NCI-H2081 treated with DMSO at 0.1 percent for 48 hours (cell line): ENCODE results near the gene ALKBH4.
"Not testable (repeated sequence)": the region's sequence is repeated elsewhere in the genome, so short reads cannot be mapped to it uniquely, and the experiment has no call there.

Experiments
- DNase-seq: peaks from one replicate; lab custom pipeline; 2025; lab: John Stamatoyannopoulos, UW

Gene ALKBH4

GRCh38 chr7:102478314-102479208 lies 13.9 kb upstream of the ALKBH4 start, which contains the start of gene POLR2J:
Gene POLR2J, minus strand, starts transcription at chr7:102478922. Its CDS starts 62 bp downstream, at chr7:102478860.
- not testable (repeated sequence) for DNase-seq

DNA sequence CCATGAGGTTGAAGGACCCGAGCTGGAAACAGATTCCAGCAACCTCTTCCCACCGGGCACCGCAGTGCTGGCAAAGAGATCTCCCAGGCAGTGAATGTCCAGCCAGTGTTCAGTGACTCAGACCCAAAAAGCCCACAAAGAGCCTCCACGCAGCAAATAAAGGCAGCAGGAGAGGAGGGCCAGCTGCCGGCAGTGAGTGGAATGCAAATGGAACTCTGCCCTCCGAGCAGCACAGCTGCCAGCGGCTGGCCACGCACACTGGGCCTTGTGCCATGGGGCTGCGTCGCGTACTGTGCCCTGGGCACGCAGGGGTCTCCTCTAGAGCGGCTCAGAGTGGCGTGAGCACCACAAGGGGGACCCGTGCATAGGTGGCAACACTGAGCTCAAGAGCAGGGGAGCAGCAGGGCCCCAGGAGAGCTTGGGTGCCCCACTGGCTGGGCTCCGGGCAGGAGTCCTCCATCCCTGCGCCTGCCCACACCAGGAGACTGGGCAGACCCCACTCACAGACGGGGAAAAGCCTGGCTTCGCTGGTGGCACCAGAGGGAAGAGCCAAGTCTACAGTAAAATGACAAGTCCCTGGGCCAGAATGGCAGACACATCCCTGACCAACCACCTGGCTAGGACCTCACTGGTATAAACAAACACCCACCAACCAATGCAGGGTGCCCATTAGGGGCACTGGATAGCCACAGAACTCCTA lies 10.2 kb upstream of the ALKBH4 start:
- DNase-seq: not testable (repeated sequence)

DNA sequence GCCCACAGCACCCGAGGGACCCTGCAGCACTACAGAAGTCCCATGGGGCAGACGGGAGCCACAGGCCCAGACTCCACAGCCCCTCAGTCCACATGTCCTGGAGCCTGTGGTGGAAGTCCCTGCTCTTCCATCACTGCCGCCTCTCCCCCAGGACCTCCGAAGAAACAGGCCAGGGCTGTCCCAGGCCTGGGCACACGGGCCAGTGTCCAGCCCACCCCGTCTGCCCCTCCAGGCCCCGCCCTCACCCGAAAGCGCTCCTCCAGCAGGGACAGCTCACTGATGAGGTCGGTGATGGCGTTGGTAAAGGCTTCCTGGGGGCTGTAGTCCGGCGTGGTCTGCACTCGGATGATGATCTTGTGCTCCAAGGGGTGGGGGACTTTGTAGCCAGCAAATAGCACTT lies 9.5 kb upstream of the ALKBH4 start:
- DNase-seq: not testable (repeated sequence)

- no peak for DNase-seq
Measured at GRCh38 chr7:102473271-102473991, 8.8 kb upstream of the ALKBH4 start.

GRCh38 chr7:102472126-102473041 lies 7.7 kb upstream of the ALKBH4 start:
- DNase-seq: no peak

- DNase-seq: no peak
Measured at GRCh38 chr7:102471791-102472125, 7.1 kb upstream of the ALKBH4 start.

DNA sequence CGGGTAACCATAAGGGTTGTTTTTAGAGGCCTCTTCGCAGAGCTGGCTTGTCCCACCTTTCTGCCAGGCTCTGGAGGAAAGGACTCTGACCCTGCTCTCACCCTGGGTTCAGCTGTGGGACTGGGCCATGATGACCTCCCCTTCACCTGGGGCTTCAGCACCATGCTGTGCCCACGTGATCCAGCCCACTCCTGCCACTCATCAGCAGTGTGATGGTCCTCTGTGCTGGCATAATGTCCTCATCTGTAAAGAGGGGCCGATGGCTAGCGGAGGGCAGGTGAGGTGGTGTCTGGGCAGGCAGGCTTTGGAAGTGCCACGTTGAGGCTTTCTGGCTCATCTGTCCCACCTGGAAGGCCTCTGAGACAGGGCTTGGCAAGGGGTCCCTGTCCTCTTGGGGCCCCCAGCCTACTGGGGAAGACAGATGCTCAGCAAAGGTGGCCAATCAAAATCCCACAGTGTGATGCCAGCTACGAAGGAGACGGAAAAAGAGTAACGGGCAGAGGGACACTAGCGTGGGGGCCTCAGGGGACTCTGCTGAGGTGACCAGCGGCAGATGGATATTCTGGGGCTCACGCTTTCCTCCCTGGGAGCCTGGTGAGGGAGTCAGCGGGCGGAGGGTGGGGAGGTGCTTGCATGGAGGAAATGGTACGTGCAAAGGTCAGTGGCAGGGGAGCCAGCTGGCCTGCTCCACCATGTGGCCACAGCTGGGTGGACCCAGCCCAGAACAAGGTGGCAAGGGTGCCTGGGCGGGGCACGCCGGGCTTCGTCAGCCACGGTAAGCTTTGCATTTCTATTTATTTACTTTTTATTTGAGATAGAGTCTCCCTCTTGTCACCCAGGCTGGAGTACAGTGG lies 5.5 kb upstream of the ALKBH4 start:
- DNase-seq: no peak

DNA sequence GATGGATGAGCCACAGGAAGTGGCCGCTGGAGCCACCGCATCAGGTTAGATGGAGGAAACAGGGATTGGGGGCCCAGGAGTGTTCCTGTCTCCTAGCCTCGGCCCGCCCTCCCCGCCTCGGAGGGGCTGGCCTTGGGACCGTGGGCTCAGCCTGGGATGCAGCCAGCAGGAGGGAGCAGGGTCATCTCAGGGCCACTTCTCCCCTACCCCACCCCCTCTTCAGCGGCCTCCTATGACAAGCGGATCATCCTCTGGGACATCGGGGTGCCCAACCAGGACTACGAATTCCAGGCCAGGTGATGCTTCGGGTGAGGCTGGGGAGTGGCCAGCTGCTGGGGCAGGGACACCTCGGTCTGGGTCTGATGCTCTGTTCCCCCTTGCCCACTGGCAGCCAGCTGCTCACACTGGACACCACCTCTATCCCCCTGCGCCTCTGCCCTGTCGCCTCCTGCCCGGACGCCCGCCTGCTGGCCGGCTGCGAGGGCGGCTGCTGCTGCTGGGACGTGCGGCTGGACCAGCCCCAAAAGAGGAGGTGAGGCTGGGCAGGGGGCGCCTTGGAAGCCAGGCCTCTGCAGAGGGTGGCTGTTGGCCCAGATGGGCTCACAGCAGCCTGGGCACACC lies 4.8 kb upstream of the ALKBH4 start:
- DNase-seq: no peak

DNA sequence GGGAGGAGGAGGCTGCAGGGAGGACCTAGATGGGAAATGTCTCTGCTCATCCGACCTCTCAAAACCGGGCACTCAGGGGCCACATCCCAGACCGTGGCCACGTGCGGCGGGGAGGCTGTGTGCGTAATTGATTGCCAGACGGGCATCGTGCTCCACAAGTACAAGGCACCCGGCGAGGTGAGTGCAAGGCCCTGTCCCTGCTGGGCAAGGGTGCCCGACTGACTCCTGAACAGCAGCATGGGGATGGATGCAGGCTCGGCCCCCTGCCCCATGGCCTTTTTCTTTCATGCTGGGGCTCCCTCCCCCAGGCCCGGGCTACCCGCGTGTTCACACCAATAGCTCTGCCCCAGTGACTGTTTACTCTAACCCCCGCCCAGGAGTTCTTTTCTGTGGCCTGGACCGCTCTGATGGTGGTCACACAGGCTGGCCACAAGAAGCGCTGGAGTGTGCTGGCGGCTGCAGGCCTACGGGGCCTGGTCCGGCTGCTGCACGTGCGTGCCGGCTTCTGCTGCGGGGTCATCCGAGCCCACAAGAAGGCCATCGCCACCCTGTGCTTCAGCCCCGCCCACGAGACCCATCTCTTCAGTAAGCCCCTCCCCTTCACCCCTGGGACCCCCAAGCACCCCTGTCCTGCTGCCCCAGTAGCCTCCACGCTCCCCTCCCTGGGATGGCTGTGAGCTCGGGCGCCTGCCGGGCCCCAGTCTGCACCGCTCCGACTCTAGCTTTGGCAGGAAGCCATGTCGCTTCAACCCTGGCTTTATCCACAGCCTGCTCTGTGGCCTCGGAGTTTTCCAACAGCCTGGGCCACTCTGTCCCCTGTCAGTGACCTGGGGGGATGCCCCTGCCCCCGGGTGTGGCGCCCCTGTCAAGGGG lies 4.1 kb upstream of the ALKBH4 start:
- no peak for DNase-seq

DNA sequence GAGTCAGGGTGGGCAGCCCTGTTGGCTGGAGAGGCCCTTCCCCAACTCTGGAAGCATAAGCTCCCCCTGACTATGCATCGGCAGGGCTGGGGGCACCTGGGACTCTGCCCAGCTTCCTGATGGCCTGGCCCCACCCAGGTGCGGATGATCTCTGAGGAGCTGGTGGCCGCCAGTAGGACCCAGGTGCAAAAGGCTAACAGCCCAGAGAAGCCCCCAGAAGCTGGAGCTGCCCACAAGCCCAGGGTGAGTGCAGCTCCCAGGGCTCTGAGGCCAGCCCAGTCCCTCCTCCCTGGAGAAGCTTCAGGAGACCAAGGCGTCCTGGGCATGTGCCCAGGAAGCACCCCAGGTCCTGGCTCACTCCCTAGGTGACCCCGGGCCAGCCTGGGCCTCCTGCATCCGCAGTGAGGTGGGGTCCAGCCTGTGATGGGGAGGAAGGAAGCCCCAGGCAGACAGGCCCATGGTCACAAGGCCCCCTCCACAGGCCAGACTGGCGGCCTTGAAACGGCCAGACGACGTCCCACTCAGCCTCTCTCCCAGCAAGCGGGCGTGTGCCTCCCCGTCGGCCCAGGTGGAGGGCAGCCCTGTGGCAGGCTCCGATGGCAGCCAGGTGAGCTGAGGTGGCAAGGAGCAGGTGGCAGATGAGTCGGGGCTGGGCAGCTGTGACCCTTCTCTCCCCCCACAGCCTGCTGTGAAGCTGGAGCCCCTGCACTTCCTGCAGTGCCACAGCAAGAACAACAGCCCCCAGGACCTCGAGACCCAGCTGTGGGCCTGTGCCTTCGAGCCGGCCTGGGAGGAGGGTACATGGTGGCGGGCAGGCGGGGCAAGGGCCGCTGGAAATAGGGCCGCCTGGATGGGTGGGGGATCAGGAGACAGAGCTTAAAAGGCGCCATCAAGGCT lies 3.2 kb upstream of the ALKBH4 start:
- DNase-seq: no peak

GRCh38 chr7:102466097-102466496 lies 1.4 kb upstream of the ALKBH4 start:
- DNase-seq: no peak

DNA sequence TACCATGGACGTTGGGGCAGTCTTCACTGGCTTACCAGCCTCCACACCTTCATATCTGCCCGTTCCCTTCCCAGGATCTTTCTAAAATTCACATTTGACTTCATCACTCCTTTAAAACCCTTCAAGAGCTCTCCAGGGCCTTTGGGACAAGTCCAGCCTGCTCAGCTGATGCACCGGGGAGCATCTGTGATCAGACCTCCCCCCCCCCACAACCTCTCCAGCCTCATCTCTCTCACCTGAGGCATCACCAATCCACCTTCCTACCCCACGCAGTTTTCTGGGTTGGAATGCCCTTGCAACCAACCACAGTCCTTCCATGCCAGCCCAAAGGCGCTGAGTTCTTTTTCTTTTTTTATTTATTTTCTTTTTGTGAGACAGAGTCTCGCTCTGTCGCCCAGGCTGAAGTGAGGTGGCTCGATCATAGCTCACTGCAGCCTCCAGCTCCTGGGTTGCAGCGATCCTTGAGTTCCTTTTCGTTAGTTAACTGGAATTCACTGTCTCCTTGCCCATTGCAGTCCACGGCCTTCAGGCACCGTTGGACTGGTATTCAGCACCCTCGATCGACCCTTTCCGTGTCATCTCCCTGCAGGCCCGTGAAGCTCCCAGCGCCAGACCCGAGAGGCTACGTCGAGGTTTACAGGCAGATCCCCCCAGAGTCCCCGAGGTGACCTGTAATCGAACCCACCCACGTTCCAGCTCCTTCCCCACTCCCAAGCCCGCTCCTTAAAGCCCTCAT lies 654 bp downstream of the ALKBH4 start:
- no peak for DNase-seq

- no peak for DNase-seq
Measured at GRCh38 chr7:102460467-102460866, 4.2 kb downstream of the ALKBH4 start.

- no peak for DNase-seq
Measured at GRCh38 chr7:102459221-102459844, 5.3 kb downstream of the ALKBH4 start.

- no peak for DNase-seq
Measured at GRCh38 chr7:102457352-102457924, 7.2 kb downstream of the ALKBH4 start.

DNA sequence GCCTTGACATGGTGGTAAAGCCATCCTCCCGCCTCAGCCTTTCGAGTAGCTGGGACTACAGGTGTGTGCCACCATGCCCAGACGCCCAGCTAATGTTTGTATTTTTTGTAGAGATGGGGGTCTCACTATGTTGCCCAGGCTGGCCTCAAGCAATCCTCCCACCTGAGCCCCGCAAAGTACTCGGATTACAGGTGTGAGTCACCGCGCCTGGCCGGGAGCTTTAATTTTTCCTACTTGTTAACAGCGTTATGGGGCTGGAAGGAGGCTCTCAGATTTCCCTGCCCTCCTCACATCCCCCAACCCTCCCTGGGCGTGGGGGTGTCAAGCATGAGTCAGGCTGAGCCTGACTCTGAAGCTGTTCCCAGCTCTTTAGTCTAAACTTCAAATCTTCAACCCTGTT lies 8.3 kb downstream of the ALKBH4 start:
- DNase-seq: no peak

GRCh38 chr7:102455596-102455995 lies 9.1 kb downstream of the ALKBH4 start:
- DNase-seq: no peak
